Aorta (tissue), 5 donors: ENCODE measurements around the gene MREG. TPM values are rescaled to one million over a fixed set of nuclear protein-coding genes. Genes with fewer than 3 reads are reported as not detected.

Experiments
- ATAC-seq: fragments of 200-7000 bp; cut with Tn5 transposase; one replicate; pipeline ENCODE4 v1.9.1; 2022; ENCODE audit warnings: moderate library complexity; ENCODE audit not compliant: low FRiP score
- DNase-seq, 2 donors: peaks; one replicate each; pipeline ENCODE4 v3.0.0-alpha.2; 2020
- H3K27ac ChIP-seq, 2 donors: one replicate each; pipeline ENCODE4 v1.5.1; 2013; ENCODE audit warnings: low read length in 2 of 2, mild to moderate bottlenecking in 2 of 2, moderate library complexity in 2 of 2, control low read depth in 1 of 2, inconsistent platforms in 1 of 2, low read depth in 1 of 2
- H3K27me3 ChIP-seq, 2 donors: one replicate each; pipeline ENCODE4 v1.6.1; 2013; ENCODE audit warnings: control low read depth in 1 of 2, low read length in 1 of 2, mild to moderate bottlenecking in 1 of 2, moderate library complexity in 1 of 2; ENCODE audit not compliant: insufficient read depth in 2 of 2, control insufficient read depth in 1 of 2
- H3K36me3 ChIP-seq, 2 donors: one replicate each; pipeline ENCODE4 v1.6.1; 2013; ENCODE audit warnings: control low read depth in 1 of 2, low read length in 1 of 2, mild to moderate bottlenecking in 1 of 2; ENCODE audit not compliant: insufficient read depth in 2 of 2, control insufficient read depth in 1 of 2
- H3K4me1 ChIP-seq, 2 donors: one replicate each; pipeline ENCODE4 v1.6.1; 2013; ENCODE audit warnings: low read length in 2 of 2, control low read depth in 1 of 2, mild to moderate bottlenecking in 1 of 2, moderate library complexity in 1 of 2; ENCODE audit not compliant: insufficient read depth in 2 of 2, control insufficient read depth in 1 of 2
- H3K4me3 ChIP-seq, 2 donors: one replicate each; pipeline ENCODE4 v1.5.1; 2013; ENCODE audit warnings: low read length in 2 of 2, control low read depth in 1 of 2, mild to moderate bottlenecking in 1 of 2
- H3K9me3 ChIP-seq: one replicate; pipeline ENCODE4 v1.6.1; 2013; ENCODE audit warnings: mild to moderate bottlenecking, low read length; ENCODE audit not compliant: control insufficient read depth
- WGBS, 2 donors: extraction: QIAGEN DNeasy Blood & Tissue Kit; methylation state at CpG; one replicate each; pipeline ENCODE4 v1.1.7; 2013; 5-methylcytosine and 5-hydroxymethylcytosine counted together
- intact Hi-C, 2 donors: fragments of 100-400 bp; cut with DNase I; formaldehyde crosslinking; loops; one replicate each; pipeline versions ENCODE4 v1.14.2 to v1.15.0; 2022
- polyA plus RNA-seq, 2 donors: library from polyadenylated mRNA; stranded (reverse); fragments of 200-250 nt; gene quantifications; one replicate each; pipeline ENCODE4 v1.2.3, GENCODE V29; 2013
- total RNA-seq, 2 donors: library from RNA; stranded (reverse); fragmentation: NEBNext Ultra II Directional; extraction: Animal tissue kit (Norgen Biotek cat#: 25700); gene quantifications; one replicate each; pipeline ENCODE4 v1.2.1, GENCODE V29; 2021
- donor health status: healthy with polysubstance abuse.
- donor health status: Bipolar disorder and iron deficiency.
- donor health status: DM: no; HTN: no; CAD: no.
- donor health status: DM: no; HTN: no; CAD: no.
- donor health status: DM: yes; HTN: yes; CAD: no.

The MREG gene
- total and polyA plus RNA-seq, 4 donors, result 0.31 to 2.5 (median 1.7) TPM

- Histone ChIP-seq H3K9me3 (no peaks in the 10 kb centered on the region), H3K36me3 (no peaks in the 10 kb centered on the region), H3K4me1 (peaks cover 0 to 6% of the 10 kb centered on the region in 2 donors), H3K27me3 (no peaks in the 10 kb centered on the region), H3K27ac (no peak overlapping the region), H3K4me3 (no peak overlapping the region)
- ATAC-seq (no peak), DNase-seq (peak; percentile 63 to 80)
- WGBS, 2 donors, result 73 to 88% methylated on average over 3 of the region's 3 CpGs
- intact Hi-C loops, result loop anchor here in 1 of 2 donors (2.0 kb wide), 1 partner anchor 467 kb away; no protein-coding TSS in a partner anchor
Observed at GRCh38 chr2:215921895-215922294, 91.5 kb downstream of the MREG start.

DNA sequence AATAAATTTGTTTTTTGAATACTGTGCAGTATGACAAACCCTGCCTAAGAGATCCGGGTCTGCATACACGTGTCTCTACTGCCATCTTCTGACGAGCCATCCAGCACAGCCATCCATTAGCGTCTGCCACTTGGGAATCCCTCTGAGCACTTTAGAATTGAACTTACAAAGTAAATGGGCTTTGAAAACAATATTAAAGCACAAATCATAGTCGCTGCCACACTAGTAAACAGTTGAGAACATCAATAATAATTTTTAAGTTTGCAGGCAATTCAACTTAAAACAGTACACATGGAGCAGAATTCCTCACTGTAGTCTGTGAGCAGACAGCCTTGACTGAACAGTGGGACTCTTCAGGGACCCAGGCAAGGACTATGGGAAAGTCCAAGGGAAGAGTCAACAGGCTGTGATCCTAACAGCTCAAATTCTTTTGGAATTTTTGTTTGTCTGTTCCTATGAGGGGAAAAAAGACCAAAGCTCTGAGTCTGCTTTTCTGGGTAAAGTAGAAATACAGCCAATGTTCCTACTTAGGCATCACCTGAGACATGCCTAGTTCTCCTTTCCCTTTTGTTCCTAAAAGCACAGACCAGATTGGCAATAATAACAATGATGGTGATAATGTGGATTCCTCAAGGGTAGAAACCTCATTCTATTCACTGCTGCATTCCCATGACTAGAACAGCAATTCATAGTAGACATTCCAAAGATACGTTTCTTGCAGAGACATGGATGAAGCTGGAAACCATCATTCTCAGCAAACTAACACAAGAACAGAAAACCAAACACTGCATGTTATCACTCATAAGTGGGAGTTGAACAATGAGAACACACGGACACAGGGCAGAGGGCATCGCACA lies 92.9 kb downstream of the MREG start:
- Histone ChIP-seq H3K27me3 (no peaks in the 10 kb centered on the region), H3K36me3 (no peaks in the 10 kb centered on the region), H3K27ac (no peak overlapping the region), H3K9me3 (no peaks in the 10 kb centered on the region), H3K4me3 (no peak overlapping the region), H3K4me1 (peaks cover 0 to 6% of the 10 kb centered on the region in 2 donors)
- DNase-seq (peak in 1 of 2 donors; percentile 76), ATAC-seq (peak; percentile 95)
- intact Hi-C loops, result loop anchor here in 1 of 2 donors (2.0 kb wide), 1 partner anchor 466 kb away; no protein-coding TSS in a partner anchor
- 27 to 30% methylated on average over 8 of the region's 8 CpGs for WGBS, 2 donors

DNA sequence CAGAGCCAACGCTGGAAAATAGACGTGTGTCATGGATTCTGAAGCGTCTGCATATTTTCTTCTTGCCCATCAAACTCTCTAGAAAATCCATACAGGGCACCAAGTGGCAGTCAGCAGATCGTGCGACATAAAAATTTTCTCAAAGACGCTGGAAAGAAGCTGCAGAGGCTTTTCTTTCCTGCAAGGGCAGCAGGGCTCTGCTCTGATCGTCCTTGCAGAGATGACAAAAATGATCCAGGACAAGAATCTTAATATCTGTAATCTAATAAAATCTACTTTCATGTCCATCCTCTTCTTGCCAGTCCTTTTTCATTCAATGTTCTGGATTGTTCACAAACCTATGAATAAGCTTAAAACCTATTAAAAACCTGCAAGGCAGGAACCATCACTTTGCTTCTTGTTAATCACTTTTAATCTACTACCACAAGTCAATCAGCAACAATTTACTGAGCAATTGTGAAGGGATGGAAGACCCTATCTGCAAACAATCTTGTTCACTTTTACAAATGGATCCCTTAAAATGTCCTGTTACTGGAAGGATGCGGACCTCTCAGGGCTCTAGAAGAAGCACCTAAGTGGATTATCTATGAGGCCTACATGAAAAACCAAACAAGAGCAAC lies 93.6 kb downstream of the MREG start:
- peak; percentile 49 for ATAC-seq
- intact Hi-C loops, result loop anchor here (2.0 to 5.0 kb wide), 5 partner anchors 72 to 482 kb away; partner anchors contain the start of gene FN1 (in 1 of the 2)
- 14 to 29% methylated on average over 8 of the region's 8 CpGs for WGBS, 2 donors
- no peaks in the 10 kb centered on the region for H3K36me3 ChIP-seq
- no peak for DNase-seq
- H3K27ac ChIP-seq, result no peak overlapping the region
- no peaks in the 10 kb centered on the region for H3K9me3 ChIP-seq
- no peak overlapping the region for H3K4me3 ChIP-seq
- peaks cover 0 to 6% of the 10 kb centered on the region in 2 donors for H3K4me1 ChIP-seq
- no peaks in the 10 kb centered on the region for H3K27me3 ChIP-seq

DNA sequence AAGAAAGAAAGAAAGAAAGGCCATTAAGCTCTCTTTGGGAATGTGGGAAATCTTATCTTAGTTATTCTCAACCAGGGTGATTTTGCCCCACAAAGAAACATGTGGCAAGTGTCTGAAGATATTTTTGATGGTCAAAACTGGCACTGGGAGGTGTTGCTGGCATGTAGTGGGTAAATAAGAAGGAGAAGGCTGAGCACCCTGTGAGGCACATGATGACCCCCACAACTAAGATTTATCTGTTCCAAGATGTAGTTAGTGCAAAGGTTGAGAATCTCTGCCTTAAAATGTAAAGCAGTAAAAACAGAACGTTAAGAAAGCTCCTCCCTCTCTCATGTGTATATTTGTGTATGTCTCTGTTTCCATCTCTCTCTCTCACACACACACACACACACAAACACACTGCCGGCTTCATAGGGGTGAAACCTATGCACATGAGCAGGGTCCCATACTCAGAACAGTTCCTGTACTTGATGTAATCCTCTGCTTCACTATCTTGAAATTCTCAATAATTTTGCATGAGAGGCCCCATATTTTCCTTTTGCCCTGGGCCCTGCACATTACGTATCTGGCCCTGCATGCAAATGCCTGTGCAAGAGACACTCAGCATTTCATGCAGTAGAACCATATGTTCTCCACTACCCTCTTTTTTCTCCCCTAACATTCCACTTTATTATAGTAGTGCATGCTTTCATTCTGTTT lies 94.3 kb downstream of the MREG start:
- no peaks in the 10 kb centered on the region for H3K36me3 ChIP-seq
- no peaks in the 10 kb centered on the region for H3K9me3 ChIP-seq
- peaks cover 0 to 6% of the 10 kb centered on the region in 2 donors for H3K4me1 ChIP-seq
- WGBS, 2 donors, result 12 to 35% methylated on average over 3 of the region's 3 CpGs
- H3K4me3 ChIP-seq, result no peak overlapping the region
- ATAC-seq (peak; percentile 13), DNase-seq (no peak)
- no peak overlapping the region for H3K27ac ChIP-seq
- intact Hi-C loops, result loop anchor here (5.0 kb wide), 4 partner anchors 72 to 482 kb away; partner anchors contain the start of gene FN1 (in 1 of the 2)
- no peaks in the 10 kb centered on the region for H3K27me3 ChIP-seq

DNA sequence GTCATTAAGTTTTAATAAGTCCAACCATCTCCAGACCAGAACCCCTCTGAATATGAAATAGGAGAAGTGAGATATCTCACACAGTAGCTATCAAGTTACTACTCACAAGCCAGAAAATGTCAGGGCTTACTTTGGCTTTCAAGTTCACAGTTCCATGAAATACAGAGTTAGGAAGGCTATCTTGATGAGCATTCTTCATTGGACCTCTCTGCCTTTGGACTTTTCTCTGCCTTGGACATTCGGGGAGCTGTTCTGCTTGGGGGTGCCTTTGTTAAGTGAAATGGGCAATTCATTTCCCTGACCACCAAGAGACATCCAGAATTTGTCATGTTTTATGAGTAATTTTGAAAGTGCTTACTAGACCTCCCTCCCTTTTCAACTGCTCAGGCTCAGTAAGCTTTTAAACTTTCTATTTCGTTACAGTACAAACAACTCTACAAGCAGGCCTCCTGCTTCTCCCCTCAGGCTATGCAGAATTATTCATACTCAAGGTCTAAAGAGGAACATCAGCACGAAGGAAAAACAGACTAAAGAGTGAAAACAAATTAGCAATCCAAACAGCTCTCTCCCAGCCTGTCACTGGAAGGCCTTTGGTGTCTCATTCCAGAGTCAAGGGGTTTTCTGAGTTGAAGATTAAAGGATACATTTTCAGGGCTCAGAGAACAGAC lies 95.3 kb downstream of the MREG start:
- Histone ChIP-seq H3K4me1 (peaks cover 0 to 6% of the 10 kb centered on the region in 2 donors), H3K36me3 (no peaks in the 10 kb centered on the region), H3K9me3 (no peaks in the 10 kb centered on the region), H3K27me3 (no peaks in the 10 kb centered on the region), H3K27ac (peak overlapping the region in 1 of 2 donors; percentile 57), H3K4me3 (no peak overlapping the region)
- intact Hi-C loops, result loop anchor here (5.0 kb wide), 4 partner anchors 71 to 481 kb away; partner anchors contain the start of gene FN1 (in 1 of the 2)
- DNase-seq, result no peak
- 10 to 17% methylated on average over 3 of the region's 3 CpGs for whole genome bisulfite sequencing, 2 donors
- peak; percentile 19 for ATAC-seq

DNA sequence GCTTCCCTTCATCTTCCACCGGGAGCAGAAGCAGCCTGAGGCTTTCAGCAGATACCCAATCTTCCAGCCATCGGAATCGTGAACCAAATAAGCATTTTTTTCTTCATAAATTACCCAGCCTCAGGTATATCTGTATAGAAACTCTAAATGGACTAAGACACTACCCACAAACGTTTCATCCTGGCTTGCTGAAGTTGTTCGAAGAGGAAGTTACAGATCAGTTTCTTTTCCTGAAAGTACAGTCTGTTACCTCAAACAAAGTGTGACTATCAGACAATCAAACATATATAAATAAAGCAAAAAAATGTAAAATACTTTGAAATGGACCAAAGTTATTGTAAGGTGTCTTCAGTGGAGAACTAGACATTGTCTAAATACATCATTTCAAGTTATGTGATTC lies 97.9 kb downstream of the MREG start:
- Histone ChIP-seq H3K27me3 (no peaks in the 10 kb centered on the region), H3K27ac (no peak overlapping the region), H3K4me1 (peaks cover 0 to 6% of the 10 kb centered on the region in 2 donors), H3K36me3 (no peaks in the 10 kb centered on the region), H3K4me3 (no peak overlapping the region), H3K9me3 (no peaks in the 10 kb centered on the region)
- intact Hi-C loops, result loop anchor here (5.0 kb wide), 4 partner anchors 68 to 478 kb away; partner anchors contain the start of gene FN1 (in 1 of the 2)
- DNase-seq (no peak), ATAC-seq (no peak)
- 90 to 94% methylated on average over 5 of the region's 5 CpGs for WGBS, 2 donors

DNA sequence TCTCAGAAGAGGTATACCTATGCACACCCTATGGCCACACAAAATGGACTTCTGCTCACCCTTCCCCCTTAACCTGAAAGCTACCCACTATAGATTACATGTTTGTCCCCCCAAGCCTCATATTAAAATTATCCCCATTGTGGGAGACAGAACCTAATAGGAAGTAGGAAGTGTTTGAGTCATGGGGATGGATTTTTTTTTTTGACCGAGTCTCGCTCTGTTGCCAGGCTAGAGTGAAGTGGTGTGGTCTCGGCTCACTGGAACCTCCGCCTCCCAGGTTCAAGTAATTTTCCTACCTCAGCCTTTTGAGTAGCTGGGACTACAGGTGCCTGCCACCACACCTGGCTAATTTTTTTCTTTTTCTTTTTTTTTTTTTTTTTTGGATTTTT lies 98.6 kb downstream of the MREG start:
- Histone ChIP-seq H3K4me1 (peaks cover 0 to 6% of the 10 kb centered on the region in 2 donors), H3K27ac (no peak overlapping the region), H3K27me3 (no peaks in the 10 kb centered on the region), H3K4me3 (no peak overlapping the region), H3K36me3 (no peaks in the 10 kb centered on the region), H3K9me3 (no peaks in the 10 kb centered on the region)
- intact Hi-C loops, result loop anchor here (5.0 kb wide), 4 partner anchors 67 to 477 kb away; partner anchors contain the start of gene FN1 (in 1 of the 2)
- ATAC-seq (no peak), DNase-seq (no peak)
- WGBS, 2 donors, result 96 to 97% methylated on average over 4 of the region's 4 CpGs
